Measurements from ENCODE around the gene CSPG5.

CSPG5 gene

DNA sequence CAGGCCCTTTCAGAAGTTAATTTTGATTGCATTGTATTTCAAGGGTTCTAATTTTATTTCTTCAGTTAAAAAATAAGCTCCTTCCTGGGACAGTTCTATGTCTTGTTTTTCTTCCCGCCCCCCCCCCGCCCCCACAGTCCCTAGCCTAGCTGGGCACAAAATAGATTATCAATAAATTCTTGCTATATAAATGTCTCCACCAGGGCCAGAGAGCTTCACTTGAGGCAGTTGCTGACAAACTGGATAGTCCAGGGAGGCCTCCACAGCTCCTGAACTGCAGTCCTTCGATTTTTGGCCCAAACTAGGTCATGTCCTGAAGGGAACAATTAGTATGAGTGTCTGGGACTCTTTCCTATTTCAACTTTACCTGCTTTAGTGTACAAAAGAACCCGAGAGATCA lies 9.9 kb upstream of the CSPG5 start:
- DNase-seq (ENCODE audit: insufficient read length, low spot score) (no peak), FAIRE-seq (no peak)

DNA sequence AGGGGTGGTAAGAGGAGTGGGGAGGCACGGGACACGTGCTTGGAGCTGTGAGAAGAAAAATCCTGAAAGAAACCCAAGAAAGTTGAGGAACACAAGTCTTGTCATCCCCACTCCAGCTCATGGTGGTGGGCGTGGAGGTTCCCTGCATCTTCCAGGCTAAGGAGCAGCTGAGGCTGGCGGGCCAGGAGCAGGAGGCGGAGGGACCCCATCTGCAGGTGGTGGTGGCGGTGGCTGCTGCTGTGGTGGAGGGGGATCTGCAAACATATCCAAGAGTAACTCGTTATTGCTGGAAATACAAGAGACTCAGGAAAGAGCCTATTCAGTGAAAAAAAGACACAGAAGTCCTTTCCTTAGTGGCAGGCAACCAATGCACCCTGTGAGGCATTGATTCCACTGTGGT lies 9.4 kb upstream of the CSPG5 start:
- DNase-seq (ENCODE audit: insufficient read length, low spot score) (no peak), FAIRE-seq (no peak)

GRCh38 chr3:47586746-47587145 lies 8.1 kb upstream of the CSPG5 start:
- DNase-seq (ENCODE audit: insufficient read length, low spot score) = no peak
- FAIRE-seq = no peak

- FAIRE-seq (no peak), DNase-seq (ENCODE audit: insufficient read length, low spot score) (no peak)
Observed at GRCh38 chr3:47583320-47584075, 4.8 kb upstream of the CSPG5 start.

DNA sequence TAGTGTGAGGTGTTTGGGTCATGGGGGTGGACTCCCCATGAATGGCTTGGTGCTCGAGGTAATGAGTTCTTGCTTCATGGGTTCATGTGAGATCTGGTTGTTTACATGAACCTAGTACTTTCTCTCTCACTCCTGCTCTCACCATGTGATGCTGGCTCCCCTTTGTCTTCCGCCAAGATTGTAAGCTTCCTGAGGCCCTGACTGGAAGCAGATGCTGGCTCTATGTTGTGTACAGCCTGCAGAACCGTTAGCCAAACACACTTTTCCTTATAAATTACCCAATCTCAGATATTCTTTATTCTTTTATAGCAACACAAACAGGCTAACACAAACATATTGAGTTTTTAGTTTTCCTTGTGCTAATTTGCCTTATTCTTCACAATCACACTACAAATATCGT lies 3.2 kb upstream of the CSPG5 start:
- no peak for FAIRE-seq

DNA sequence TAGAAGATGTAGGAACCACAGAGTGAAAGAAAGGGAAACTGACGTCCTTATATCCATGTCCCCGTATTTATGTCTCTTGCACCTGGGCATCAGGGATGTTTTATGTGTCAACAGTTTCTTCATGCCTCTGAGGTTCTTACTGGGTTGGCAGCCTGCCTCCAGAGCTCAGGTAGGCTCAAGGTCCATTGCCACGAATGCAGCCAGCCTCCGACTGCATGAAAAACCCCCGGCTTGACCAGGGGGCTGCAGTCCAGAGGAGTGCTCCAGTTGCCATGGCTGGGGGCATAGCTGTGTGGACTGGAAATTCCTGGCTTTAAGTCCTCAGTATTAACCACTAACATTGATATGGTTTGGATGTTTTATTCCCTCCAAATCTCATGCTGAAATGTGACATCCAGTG lies 2.8 kb upstream of the CSPG5 start:
- FAIRE-seq (no peak), DNase-seq (ENCODE audit: insufficient read length, low spot score) (no peak)

More for the DNA sequence above, 3.2 kb upstream of the CSPG5 start:
- no peak for DNase-seq (ENCODE audit: insufficient read length, low spot score)

- no peak for DNase-seq (ENCODE audit: insufficient read length, low spot score)
- FAIRE-seq = no peak
Observed at GRCh38 chr3:47580481-47580880, 1.8 kb upstream of the CSPG5 start.

GRCh38 chr3:47579875-47580274 lies 1.2 kb upstream of the CSPG5 start:
- DNase-seq (ENCODE audit: insufficient read length, low spot score) (no peak), FAIRE-seq (no peak)

DNA sequence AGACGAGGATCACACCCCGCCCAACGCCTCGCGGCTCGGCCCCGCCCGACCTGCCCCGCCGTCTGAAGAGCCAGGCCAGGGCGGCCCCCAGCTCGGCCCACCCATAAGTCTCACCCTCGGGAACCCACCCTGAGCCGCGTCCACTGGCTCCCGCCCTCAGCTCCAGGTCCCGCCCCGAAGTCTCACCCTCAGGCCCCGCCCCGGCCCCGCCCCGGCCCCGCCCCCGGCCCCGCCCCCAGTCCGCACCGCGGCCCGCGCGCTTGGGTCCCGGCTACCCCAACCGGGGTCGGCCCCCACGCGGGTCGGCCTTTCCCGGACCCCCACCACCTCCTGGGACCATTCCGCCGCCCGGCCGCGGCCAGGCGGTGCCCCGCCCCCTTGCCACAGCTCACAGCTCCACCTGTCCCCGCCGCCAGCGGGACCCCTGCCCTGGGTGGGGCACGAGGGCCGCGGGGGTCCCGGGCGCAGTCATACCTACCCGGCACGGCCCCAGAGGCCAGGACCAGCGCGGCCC lies 489 bp downstream of the CSPG5 start:
- no peak for FAIRE-seq

GRCh38 chr3:47577583-47578118 lies 1.0 kb downstream of the CSPG5 start:
- DNase-seq (ENCODE audit: insufficient read length, low spot score) (no peak), FAIRE-seq (no peak)

More for the DNA sequence above, 489 bp downstream of the CSPG5 start:
- peak; percentile 89 for DNase-seq (ENCODE audit: insufficient read length, low spot score)

DNA sequence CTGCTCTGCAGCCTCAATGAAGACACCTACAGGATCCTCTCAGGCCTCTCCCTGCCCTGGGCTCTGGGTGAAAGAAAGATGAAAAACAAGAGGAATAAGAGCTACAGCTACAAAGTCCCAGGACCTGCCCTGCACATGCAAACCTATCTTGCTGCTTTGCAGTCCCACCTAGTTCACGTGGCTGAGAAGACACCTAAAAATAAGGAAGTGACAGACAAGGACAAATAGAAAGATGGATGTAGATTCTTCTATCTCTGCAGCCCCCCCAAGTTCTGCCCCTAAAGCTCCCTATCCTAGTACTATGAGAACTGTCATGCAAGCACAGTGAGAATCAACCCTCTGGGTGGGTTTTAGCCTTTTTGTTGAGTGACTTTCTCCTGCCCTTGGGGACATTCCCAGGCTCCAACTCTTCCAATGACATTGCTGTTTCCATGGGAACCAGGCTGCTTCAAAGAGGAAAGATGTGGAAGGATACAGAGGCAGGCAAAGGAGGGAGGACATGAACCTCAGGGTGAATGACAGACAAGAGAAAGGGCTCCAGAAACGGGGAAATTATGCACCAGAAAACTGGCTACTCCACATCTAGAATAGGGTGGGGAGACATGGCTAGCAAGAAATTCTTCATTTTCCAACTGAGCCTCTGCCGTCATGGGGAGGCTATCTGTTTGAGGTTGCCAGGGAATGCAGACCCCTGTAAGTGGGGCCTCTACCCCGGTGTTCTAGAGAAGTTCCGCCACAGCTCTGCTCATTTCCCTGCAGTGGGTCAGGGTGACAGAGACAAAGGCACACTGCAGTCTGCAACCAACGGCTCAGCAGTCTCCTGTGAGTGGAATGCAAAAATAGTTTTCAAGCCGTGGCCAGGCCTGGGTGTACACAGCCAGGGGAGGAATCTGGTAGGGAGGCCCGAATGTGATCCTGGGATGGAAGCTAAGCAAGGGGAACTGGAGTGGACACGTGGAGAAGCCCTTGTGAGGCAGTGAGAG lies 5.2 kb downstream of the CSPG5 start:
- DNase-seq (ENCODE audit: insufficient read length, low spot score) (no peak), FAIRE-seq (no peak)

- no peak for FAIRE-seq
- no peak for DNase-seq (ENCODE audit: insufficient read length, low spot score)
Observed at GRCh38 chr3:47571391-47572175, 7.1 kb downstream of the CSPG5 start.

- DNase-seq (ENCODE audit: insufficient read length, low spot score) = no peak
- FAIRE-seq = no peak
Observed at GRCh38 chr3:47568901-47569300, 9.8 kb downstream of the CSPG5 start.

- FAIRE-seq (no peak), DNase-seq (ENCODE audit: insufficient read length, low spot score) (no peak)
Observed at GRCh38 chr3:47567149-47567548, 11.5 kb downstream of the CSPG5 start.

DNA sequence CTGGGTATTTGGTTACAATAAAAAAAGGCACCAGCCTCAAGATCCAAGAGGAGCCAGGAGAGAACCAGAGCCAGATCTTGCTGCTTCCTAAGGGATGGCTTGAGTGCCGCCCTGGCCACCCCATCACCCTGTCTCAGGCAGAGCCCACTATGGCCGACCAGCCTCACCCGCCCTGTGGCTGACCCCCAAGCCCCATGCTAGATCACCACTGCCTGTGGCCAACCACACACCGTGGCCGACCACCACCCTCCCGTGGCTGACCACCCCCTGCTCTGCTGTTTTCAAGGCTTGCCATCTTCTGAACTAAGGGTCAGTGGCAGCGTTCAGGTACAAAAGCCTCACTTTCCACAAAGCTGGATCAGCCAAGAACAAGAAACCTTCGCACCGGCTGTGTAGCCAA lies 12.0 kb downstream of the CSPG5 start:
- no peak for DNase-seq (ENCODE audit: insufficient read length, low spot score)
- FAIRE-seq = no peak

DNA sequence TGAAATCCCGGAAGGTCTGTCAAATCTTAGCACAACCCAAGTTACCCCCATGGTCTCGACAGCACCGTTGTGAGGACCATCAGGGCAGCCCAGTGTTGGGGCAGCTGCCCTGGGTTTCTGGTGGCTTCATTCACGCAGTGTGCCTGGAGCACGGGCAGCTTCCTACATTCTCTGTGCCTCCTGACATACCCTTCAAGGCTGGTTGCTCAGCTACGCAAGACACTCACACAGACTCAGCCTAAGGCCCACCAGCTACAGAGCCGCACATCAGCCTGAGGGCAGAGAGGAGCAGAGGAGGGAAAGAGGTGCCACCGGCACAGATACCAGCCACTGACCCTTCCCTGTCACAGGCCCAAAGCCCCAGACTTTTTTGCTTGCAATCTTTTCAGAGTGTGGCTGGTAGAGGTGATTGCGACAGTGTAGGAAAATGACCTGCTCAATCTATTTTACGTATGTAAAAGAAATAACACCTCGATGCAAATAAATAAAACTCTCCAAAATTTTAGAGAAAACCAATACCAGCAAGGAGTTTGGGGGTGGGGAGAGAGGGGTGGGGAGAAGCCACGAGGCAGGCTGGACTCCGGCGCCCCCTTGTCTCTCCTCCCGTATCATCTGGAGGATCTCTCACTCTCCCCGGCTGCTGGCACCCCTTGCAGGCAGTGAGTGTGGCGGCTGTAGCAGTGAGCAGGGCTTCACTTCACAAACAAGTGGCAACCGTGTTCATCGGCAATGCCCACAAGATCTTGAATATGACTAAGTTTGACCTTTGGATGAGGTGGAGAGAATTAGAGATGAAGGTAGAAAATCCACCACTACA lies 12.7 kb downstream of the CSPG5 start:
- DNase-seq (ENCODE audit: insufficient read length, low spot score) (no peak), FAIRE-seq (no peak)

DNA sequence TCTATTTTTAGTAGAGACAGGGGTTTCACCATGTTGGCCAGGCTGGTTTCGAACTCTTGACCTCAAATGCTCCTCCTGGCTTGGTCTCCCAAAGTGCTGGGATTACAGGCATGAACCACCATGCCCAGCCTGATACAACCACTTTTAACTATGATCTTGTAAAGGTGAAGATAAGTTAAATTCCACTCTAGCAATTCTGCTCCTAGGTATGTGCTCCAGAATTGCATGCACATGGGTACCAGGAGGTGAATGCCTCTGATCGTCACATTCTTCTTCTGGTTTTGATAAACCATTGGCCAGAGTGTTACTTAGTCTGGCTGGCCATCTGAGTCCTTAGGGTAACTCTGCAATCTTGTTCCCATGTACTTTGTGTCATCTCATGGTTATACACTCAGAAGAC lies 22.3 kb downstream of the CSPG5 start:
- FAIRE-seq = no peak
- DNase-seq (ENCODE audit: insufficient read length, low spot score) = no peak

GRCh38 chr3:47554335-47554734 lies 24.3 kb downstream of the CSPG5 start:
- no peak for FAIRE-seq
- DNase-seq (ENCODE audit: insufficient read length, low spot score) = no peak

DNA sequence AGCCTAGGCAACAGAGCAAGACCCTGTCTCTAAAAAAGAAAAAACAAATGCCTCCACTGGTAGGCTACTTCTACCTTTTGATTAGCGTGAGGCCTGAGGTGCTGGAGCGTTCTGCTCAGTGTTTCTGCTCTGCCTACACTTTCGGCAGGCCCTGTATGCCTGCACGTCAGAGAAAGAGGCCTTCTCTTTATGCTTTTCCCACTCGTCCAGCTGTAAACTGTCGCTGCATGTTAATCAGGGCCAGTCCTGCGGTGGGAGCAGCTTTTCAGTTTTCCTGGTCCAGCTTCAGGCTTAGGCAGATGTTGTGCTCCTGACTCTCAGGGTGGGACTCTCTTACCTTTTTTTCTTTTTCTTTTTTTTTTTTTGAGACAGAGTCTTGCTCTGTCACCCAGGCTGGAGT lies 25.3 kb downstream of the CSPG5 start:
- FAIRE-seq (no peak), DNase-seq (ENCODE audit: insufficient read length, low spot score) (no peak)

All from GM19239 (cell line).